Left lobe of liver (tissue), 2 donors: ENCODE measurements around the gene DHCR7. TPM values are rescaled to one million over a fixed set of nuclear protein-coding genes. Genes with fewer than 3 reads are reported as not detected.

Experiments used
- ATAC-seq: fragments of 200-7000 bp; cut with Tn5 transposase; one replicate; pipeline ENCODE4 v1.9.1; 2020; ENCODE audit warnings: mild to moderate bottlenecking, moderate library complexity
- DNase-seq: peaks from one replicate; pipeline ENCODE4 v3.0.0-alpha.2; 2020; ENCODE audit warnings: low spot score
- total RNA-seq: library from RNA; stranded (reverse); gene quantifications from one replicate; pipeline ENCODE4 v1.2.1, GENCODE V29; 2021
- donor health status: DM: no; HTN: no; CAD: no; lungs with moderate emphysema.
- donor health status: DM: no; HTN: yes; CAD: no.

DHCR7 gene
- 136 TPM for total RNA-seq

- peak; percentile 76 for ATAC-seq
- DNase-seq, result peak; percentile 98
These were observed at the start of gene DHCR7 for GRCh38 chr11:71448257-71449171. DHCR7 (minus strand) TSS chr11:71448393; CDS start chr11:71444952, 3,441 bp downstream.

GRCh38 chr11:71496421-71496820 lies 48.2 kb upstream of the DHCR7 start:
- DNase-seq (peak; percentile 29), ATAC-seq (no peak)

GRCh38 chr11:71495286-71496230 lies 47.4 kb upstream of the DHCR7 start:
- ATAC-seq (no peak), DNase-seq (no peak)

GRCh38 chr11:71491940-71492339 lies 43.7 kb upstream of the DHCR7 start:
- DNase-seq, result peak; percentile 31
- ATAC-seq, result no peak

GRCh38 chr11:71491531-71491930 lies 43.3 kb upstream of the DHCR7 start:
- no peak for DNase-seq
- ATAC-seq, result peak; percentile 81

GRCh38 chr11:71490731-71491390 lies 42.7 kb upstream of the DHCR7 start:
- DNase-seq, result no peak

GRCh38 chr11:71490044-71490730 lies 42.0 kb upstream of the DHCR7 start:
- DNase-seq (no peak), ATAC-seq (no peak)

More at GRCh38 chr11:71490731-71491390, 42.7 kb upstream of the DHCR7 start:
- ATAC-seq, result no peak

GRCh38 chr11:71489311-71490043 lies 41.3 kb upstream of the DHCR7 start:
- ATAC-seq (no peak), DNase-seq (no peak)

- ATAC-seq (no peak), DNase-seq (no peak)
These were observed 40.6 kb upstream of the DHCR7 start for GRCh38 chr11:71488681-71489270.

DNA sequence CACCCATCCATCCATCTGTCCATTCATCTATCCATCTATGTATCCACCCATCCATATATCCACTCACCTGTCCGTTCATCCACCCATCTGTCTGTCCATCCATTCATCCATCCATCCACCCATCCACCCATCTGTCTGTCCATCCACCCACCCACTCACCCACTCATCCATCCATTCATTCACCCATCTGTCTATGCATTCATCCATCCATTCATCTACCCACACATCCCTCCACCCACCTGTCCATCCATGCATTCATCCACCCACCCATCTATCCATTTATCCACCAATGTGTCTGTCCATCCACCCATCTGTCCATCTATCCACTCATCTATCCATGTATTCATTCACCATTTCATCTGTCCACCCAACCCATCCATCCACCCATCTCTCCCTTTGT lies 38.1 kb upstream of the DHCR7 start:
- DNase-seq, result no peak
- no peak for ATAC-seq

DNA sequence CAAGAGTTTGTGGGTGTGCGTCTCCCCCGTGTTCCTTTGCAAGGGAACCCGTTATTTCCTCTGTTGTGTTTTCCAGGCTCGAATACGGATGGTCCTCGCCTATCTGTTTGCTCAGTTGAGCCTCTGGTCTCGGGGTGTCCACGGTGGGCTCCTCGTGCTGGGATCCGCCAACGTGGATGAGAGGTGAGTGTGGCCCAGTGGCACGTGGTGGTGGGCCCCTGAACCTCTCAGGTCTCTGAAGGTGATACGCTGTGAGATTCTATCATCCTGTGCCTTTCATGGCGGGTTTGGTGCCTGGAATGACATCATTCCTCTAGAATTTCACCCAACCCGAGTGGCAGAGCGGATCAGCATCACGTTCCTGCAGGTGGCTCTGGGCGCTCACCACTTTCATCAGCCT lies 37.3 kb upstream of the DHCR7 start:
- no peak for DNase-seq
- ATAC-seq, result no peak

GRCh38 chr11:71485063-71485399 lies 36.8 kb upstream of the DHCR7 start:
- ATAC-seq, result no peak
- DNase-seq, result no peak

- DNase-seq (no peak), ATAC-seq (no peak)
These were observed 36.3 kb upstream of the DHCR7 start for GRCh38 chr11:71484248-71485062.

DNA sequence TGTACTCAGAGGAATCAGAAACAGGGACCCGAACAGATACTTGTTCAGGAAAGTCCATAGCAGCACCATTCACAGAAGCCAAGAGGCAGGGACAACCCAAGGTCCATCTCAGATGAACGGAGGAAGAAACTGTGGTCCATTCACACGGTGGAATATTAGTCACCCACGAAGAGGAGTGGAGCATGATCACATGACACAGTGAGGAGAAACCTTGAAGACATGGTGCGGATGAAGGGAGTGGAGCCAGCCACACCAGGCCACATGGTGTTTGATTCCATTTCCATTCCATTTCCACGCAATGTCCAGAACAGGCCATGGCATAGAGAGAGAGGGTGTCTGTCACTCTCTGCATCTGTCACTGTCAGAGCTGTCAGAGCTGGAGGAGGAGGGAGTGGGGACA lies 35.5 kb upstream of the DHCR7 start:
- ATAC-seq, result no peak
- no peak for DNase-seq

GRCh38 chr11:71482746-71483364 lies 34.7 kb upstream of the DHCR7 start:
- DNase-seq (no peak), ATAC-seq (no peak)

DNA sequence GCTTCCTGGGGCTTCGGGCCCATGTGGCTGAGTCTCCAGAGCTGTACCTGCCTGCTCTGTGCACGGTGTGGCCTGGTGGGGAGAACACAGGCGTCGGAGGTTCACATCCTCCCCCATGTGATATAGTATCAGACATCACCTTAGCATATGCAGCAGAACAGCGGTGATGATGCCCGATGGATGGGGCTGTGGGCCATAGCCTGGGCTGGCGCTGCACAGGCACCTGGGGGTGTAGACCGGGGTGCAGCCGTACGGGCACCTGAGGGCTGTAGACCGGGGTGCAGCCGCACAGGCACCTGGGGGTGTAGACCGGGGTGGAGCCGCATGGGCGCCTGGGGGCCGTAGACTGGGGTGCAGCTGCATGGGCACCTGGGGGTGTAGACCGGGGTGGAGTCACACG lies 34.0 kb upstream of the DHCR7 start:
- DNase-seq, result no peak
- ATAC-seq, result no peak

DNA sequence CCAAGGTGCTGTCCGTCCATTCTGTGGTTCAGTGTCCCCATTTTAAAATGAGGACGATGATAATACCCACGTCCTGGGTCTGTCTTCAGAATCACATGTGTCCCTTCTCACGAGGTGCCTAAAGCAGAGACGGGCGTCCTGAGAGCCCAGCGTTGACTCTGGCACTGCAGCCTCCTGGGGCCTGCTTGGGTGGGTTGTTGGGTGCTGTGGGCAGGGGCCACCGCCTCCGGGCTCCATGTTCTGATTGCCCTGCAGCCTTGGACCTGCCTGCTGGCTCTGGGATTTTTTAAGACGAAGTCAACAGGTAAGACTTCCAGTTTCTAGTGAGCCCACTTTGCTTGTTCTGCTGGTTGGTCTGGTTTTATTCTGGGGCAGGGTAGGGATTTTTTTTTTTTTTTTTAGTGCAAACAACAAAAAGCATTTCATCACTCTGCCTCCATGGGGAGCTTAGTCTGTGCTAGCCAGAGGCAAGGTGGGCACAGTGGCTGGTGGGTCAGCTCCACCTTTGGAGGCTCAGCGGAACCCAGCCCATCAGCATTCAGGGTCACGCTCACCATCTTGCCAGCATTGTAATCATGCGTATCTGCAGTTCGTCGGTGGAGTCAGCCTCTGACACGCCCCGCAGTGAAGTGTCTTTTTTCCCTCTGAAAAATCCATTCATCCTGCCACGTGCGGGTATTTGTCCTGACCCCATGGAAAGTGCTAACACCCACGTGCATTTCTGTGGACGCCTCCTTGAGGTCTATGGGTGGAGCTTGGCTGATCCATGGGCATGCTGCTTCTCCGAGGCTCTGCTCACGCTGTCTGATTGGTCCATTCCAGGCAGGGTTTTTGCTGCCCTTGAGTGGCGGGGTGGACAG lies 33.1 kb upstream of the DHCR7 start:
- ATAC-seq (no peak), DNase-seq (no peak)
